Measurements from ENCODE around the gene LRRC74B.
"Not testable (repeated sequence)": the region's sequence is repeated elsewhere in the genome, so short reads cannot be mapped to it uniquely, and the experiment has no call there.

GRCh38 chr22:21064425-21064824 lies 18.7 kb downstream of the LRRC74B start:
- not testable (repeated sequence) for TF ChIP-seq CTCF (conservative IDR thresholded peaks at IDR 0.05 in 1 of 2, IDR thresholded peaks at IDR 0.05 in 1 of 2; ENCODE audit: extremely low read depth in 1 of 2, insufficient read depth in 1 of 2, low read depth in 1 of 2, low read length in 2 of 2); EZH2 (IDR thresholded peaks at IDR 0.05; ENCODE audit: borderline replicate concordance, low read length)

Measured in mammary epithelial cell (primary cell).